KMS-11 (cell line): ENCODE data around the gene MLKL.

Experiments used
- H2AFZ ChIP-seq: fragments of 200-600 bp; sonication (generic); 2 replicates; pipeline ENCODE4 v1.6.1; 2016; ENCODE audit warnings: antibody characterized with exemption, mixed run types, low read depth
- H3K27ac ChIP-seq: fragments of 200-600 bp; sonication (generic); 2 replicates; pipeline ENCODE4 v1.6.1; 2016; ENCODE audit warnings: mild to moderate bottlenecking, mixed run types
- H3K27me3 ChIP-seq: fragments of 200-600 bp; sonication (generic); 2 replicates; pipeline ENCODE4 v1.6.1; 2017; ENCODE audit warnings: mild to moderate bottlenecking, low read depth, mixed run types, moderate library complexity; ENCODE audit not compliant: insufficient read depth
- H3K36me3 ChIP-seq: fragments of 200-600 bp; sonication (generic); 2 replicates; pipeline ENCODE4 v1.6.1; 2017; ENCODE audit warnings: mild to moderate bottlenecking, mixed run types; ENCODE audit not compliant: insufficient read depth
- H3K4me1 ChIP-seq: fragments of 200-600 bp; sonication (generic); 2 replicates; pipeline ENCODE4 v1.6.1; 2016; ENCODE audit warnings: mild to moderate bottlenecking, low read depth, mixed run types; ENCODE audit not compliant: poor library complexity, severe bottlenecking
- H3K4me2 ChIP-seq: fragments of 200-600 bp; sonication (generic); 2 replicates; pipeline ENCODE4 v1.7.0; 2016; ENCODE audit warnings: mild to moderate bottlenecking, mixed run types
- H3K4me3 ChIP-seq: fragments of 200-600 bp; sonication (generic); IDR thresholded peaks from 2 replicates; pipeline ENCODE4 v1.6.1; 2017; ENCODE audit warnings: low read depth, low read length, mixed read lengths; ENCODE audit not compliant: insufficient read depth
- H3K79me2 ChIP-seq: fragments of 200-600 bp; sonication (generic); 2 replicates; pipeline ENCODE4 v1.6.1; 2016; ENCODE audit warnings: low read depth, mixed run types; ENCODE audit not compliant: insufficient read depth
- H3K9ac ChIP-seq: fragments of 200-600 bp; sonication (generic); 2 replicates; pipeline ENCODE4 v1.6.1; 2016; ENCODE audit warnings: mild to moderate bottlenecking, mixed run types
- H4K20me1 ChIP-seq: fragments of 200-600 bp; sonication (generic); 2 replicates; pipeline ENCODE4 v1.6.1; 2016; ENCODE audit warnings: mild to moderate bottlenecking, mixed run types; ENCODE audit not compliant: insufficient read depth
- TF ChIP-seq, protein P1 (sequence below): fragments of 200-600 bp; sonication (generic); conservative IDR thresholded peaks from 2 replicates; pipeline ENCODE4 v1.6.1; 2017; ENCODE audit warnings: low read depth, mild to moderate bottlenecking, antibody characterized with exemption, low read length, moderate library complexity, mixed read lengths

MLKL gene

DNA sequence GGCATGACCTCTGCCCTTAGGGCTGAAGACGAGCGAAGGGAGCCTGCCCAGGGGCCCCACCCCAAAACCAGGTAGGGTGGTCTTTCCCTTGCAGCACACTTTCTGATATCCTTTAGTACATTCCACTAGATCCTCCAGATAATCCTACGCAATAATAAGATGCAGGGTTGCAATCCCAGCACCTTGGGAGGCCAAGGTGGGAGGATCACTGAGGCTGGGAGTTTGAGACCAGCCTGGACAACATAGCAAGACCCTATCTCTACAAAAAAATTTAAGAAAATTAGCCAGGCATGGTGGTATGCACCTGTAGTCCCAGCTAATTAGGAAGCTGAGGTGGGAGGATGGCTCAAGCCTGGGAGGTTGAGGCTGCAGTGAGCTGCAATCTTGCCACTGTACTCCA, 34.9 kb upstream of the MLKL start:
- Histone ChIP-seq H3K4me3 (no peak overlapping the region), H3K36me3 (no peaks in the 10 kb centered on the region), H3K4me2 (no peak overlapping the region), H2AFZ (no peak overlapping the region), H3K27ac (no peak overlapping the region), H3K79me2 (no peaks in the 10 kb centered on the region), H3K4me1 (no peaks in the 10 kb centered on the region), H4K20me1 (no peaks in the 10 kb centered on the region), H3K9ac (no peak overlapping the region), H3K27me3 (no peaks in the 10 kb centered on the region)
- TF ChIP-seq, protein P1, sequence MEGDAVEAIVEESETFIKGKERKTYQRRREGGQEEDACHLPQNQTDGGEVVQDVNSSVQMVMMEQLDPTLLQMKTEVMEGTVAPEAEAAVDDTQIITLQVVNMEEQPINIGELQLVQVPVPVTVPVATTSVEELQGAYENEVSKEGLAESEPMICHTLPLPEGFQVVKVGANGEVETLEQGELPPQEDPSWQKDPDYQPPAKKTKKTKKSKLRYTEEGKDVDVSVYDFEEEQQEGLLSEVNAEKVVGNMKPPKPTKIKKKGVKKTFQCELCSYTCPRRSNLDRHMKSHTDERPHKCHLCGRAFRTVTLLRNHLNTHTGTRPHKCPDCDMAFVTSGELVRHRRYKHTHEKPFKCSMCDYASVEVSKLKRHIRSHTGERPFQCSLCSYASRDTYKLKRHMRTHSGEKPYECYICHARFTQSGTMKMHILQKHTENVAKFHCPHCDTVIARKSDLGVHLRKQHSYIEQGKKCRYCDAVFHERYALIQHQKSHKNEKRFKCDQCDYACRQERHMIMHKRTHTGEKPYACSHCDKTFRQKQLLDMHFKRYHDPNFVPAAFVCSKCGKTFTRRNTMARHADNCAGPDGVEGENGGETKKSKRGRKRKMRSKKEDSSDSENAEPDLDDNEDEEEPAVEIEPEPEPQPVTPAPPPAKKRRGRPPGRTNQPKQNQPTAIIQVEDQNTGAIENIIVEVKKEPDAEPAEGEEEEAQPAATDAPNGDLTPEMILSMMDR = no peak

DNA sequence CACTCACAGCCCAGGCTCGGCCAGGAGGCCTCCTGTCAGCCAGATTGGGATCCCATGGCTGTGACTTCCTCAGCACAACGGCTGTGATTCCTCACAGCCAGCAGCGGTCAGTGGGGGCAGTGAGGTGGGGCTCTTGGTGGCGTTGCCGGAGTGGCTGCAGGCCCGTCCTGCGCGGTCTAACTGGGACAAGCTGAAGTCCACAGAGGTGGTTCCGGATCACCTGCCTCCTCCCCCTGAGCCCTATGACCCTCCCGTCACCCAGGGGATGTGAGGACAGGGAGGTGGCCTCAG, 34.4 kb upstream of the MLKL start:
- H3K4me1 ChIP-seq = no peaks in the 10 kb centered on the region
- no peak overlapping the region for H3K4me2 ChIP-seq
- H3K9ac ChIP-seq = no peak overlapping the region

DNA sequence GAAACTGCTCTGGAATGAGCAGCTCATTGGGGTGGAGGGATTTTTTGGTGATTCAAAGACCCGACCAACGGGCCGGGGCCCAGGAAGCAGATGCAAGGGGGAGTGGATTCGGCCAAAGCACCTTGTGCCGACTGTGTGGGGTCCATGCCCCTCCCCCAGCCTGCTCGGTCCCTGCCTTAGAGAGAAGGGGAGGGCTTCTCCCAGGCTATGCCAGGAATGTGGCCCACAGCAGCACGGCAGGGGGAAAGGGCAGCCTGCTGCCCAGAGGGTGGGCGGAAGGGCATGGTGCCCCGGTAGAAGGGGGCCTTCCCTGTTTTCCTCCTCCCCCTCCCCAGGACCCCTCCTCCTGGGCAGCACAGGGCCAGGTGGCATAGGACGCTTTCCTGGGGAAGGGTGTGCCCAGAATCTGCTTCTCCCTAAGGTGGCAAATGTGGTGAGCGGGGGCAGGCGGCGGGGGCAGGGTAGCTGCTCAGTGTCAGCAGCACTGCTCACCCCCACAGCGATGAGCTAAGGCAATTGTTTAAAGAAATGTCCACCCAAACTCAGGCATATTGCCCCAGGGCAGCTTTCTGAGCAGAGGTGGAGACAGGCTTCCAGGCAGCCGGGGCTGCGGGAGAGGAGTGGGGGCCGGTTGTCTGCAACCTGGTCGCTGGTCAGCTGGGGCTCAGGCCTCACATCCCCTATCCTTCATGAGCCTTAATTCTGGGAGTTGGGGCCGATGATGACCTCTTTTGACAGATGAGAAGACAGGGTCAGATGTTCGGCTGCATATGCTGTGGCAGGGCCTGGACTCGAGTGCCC, 33.9 kb upstream of the MLKL start:
- Histone ChIP-seq H3K79me2 (no peaks in the 10 kb centered on the region), H3K4me3 (no peak overlapping the region), H3K9ac (no peak overlapping the region), H3K4me2 (no peak overlapping the region), H4K20me1 (no peaks in the 10 kb centered on the region), H3K36me3 (no peaks in the 10 kb centered on the region), H3K4me1 (no peaks in the 10 kb centered on the region), H3K27me3 (no peaks in the 10 kb centered on the region), H3K27ac (no peak overlapping the region), H2AFZ (no peak overlapping the region)
- TF ChIP-seq, protein P1 = no peak

More for the DNA sequence above, 34.4 kb upstream of the MLKL start:
- Histone ChIP-seq H4K20me1 (no peaks in the 10 kb centered on the region), H3K27ac (no peak overlapping the region), H3K27me3 (no peaks in the 10 kb centered on the region), H3K79me2 (no peaks in the 10 kb centered on the region), H3K36me3 (no peaks in the 10 kb centered on the region), H3K4me3 (no peak overlapping the region), H2AFZ (no peak overlapping the region)
- TF ChIP-seq, protein P1 = no peak

DNA sequence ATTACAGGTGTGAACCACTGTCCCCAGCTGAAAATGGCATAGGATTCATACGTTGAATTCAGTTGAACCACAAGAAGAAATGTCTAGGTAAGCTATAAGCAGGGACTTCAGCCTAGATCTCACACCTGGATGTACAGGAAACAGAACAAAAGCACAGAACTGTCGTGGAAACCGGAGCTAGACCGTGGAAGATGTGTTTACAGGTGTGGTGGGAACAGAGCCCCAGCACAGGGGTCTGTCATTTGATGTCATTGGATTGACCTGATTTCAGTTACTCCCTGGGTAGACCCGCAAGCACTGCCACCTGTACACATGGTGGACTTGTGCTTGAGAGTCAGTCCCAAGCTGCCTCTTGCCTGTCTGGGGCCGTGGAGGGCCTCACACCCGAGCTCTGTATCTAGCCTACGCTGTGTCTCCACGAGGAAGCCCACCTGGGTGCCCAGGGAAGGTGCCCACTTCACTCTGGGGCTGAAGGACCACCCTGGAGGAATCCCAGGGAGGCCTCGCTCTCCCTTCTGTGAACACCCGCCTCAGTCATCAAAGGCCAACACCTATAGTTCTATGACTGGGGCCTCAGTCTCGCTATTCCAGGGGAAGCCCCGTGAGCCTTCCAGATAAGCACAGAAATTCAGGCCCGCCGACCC, 32.2 kb upstream of the MLKL start:
- H3K4me2 ChIP-seq = no peak overlapping the region
- no peaks in the 10 kb centered on the region for H3K27me3 ChIP-seq
- no peaks in the 10 kb centered on the region for H3K79me2 ChIP-seq
- H3K4me1 ChIP-seq = no peaks in the 10 kb centered on the region
- no peak overlapping the region for H3K4me3 ChIP-seq
- H3K27ac ChIP-seq = no peak overlapping the region
- H3K9ac ChIP-seq = no peak overlapping the region
- no peak overlapping the region for H2AFZ ChIP-seq
- H4K20me1 ChIP-seq = no peaks in the 10 kb centered on the region
- TF ChIP-seq, protein P1 = no peak
- no peaks in the 10 kb centered on the region for H3K36me3 ChIP-seq
